Mesenchymal stem cell (in vitro differentiated cells and primary cell): ENCODE results near the gene WDR90.

ENCODE experiments used
- DNase-seq: peaks from one replicate; pipeline ENCODE4 v3.0.0-alpha.2; 2013
- H2AFZ ChIP-seq: one replicate; pipeline ENCODE4 v1.6.1; 2013; ENCODE audit warnings: low read depth, mild to moderate bottlenecking, control low read depth, inconsistent platforms, low read length, moderate library complexity
- H2AK5ac ChIP-seq: 2 replicates; pipeline ENCODE4 v1.6.1; 2013; ENCODE audit warnings: low read length, moderate library complexity, mild to moderate bottlenecking, inconsistent platforms; ENCODE audit not compliant: severe bottlenecking
- H2BK120ac ChIP-seq: one replicate; pipeline ENCODE4 v1.6.1; 2013; ENCODE audit warnings: low read depth, mild to moderate bottlenecking, inconsistent platforms, low read length, moderate library complexity
- H2BK12ac ChIP-seq, 2 experiments: one replicate each; pipeline ENCODE4 v1.6.1; 2013; ENCODE audit warnings: inconsistent platforms in 2 of 2, low read length in 2 of 2, mild to moderate bottlenecking in 2 of 2, moderate library complexity in 2 of 2, control low read depth in 1 of 2
- H2BK15ac ChIP-seq: one replicate; pipeline ENCODE4 v1.6.1; 2013; ENCODE audit warnings: mild to moderate bottlenecking, low read depth, inconsistent platforms; ENCODE audit not compliant: poor library complexity, severe bottlenecking
- H2BK5ac ChIP-seq: 2 replicates; pipeline ENCODE4 v1.6.1; 2013; ENCODE audit warnings: low read depth, mild to moderate bottlenecking, low read length, control low read depth, inconsistent platforms; ENCODE audit not compliant: poor library complexity, severe bottlenecking
- H3K14ac ChIP-seq, 2 experiments: one replicate each; pipeline ENCODE4 v1.6.1; 2013; ENCODE audit warnings: inconsistent platforms in 2 of 2, low read length in 2 of 2, control low read depth in 1 of 2, mild to moderate bottlenecking in 1 of 2, moderate library complexity in 1 of 2
- H3K18ac ChIP-seq, 2 experiments: one replicate each; pipeline ENCODE4 v1.6.1; 2013; ENCODE audit warnings: inconsistent platforms in 2 of 2, low read length in 2 of 2, control low read depth in 1 of 2, low read depth in 1 of 2, mild to moderate bottlenecking in 1 of 2
- H3K23ac ChIP-seq, 2 experiments: one replicate each; pipeline ENCODE4 v1.6.1; 2013; ENCODE audit warnings: inconsistent platforms in 2 of 2, low read length in 2 of 2, mild to moderate bottlenecking in 2 of 2, moderate library complexity in 2 of 2, control low read depth in 1 of 2
- H3K27ac ChIP-seq: 2 replicates; pipeline ENCODE4 v1.5.1; 2013; ENCODE audit warnings: mild to moderate bottlenecking, moderate library complexity, low read length, control low read depth, inconsistent platforms; ENCODE audit not compliant: poor library complexity, severe bottlenecking
- H3K27me3 ChIP-seq, 2 experiments: 2 replicates each; pipeline versions ENCODE4 v1.6.1 to v1.7.0; 2013; ENCODE audit warnings: low read length in 2 of 2, mild to moderate bottlenecking in 2 of 2, moderate library complexity in 2 of 2, control low read depth in 1 of 2, inconsistent platforms in 1 of 2; ENCODE audit not compliant: control insufficient read depth in 1 of 2, insufficient read depth in 1 of 2
- H3K36me3 ChIP-seq, 2 experiments: 2 replicates each; pipeline versions ENCODE4 v1.6.1 to v1.7.0; 2013; ENCODE audit warnings: low read length in 2 of 2, control low read depth in 1 of 2, inconsistent platforms in 1 of 2, low read depth in 1 of 2, mild to moderate bottlenecking in 1 of 2; ENCODE audit not compliant: insufficient read depth in 2 of 2, control insufficient read depth in 1 of 2
- H3K4ac ChIP-seq, 2 experiments: one replicate each; pipeline ENCODE4 v1.6.1; 2013; ENCODE audit warnings: inconsistent platforms in 2 of 2, low read length in 2 of 2, mild to moderate bottlenecking in 2 of 2, moderate library complexity in 2 of 2, control low read depth in 1 of 2, low read depth in 1 of 2
- H3K4me1 ChIP-seq: 2 replicates; pipeline ENCODE4 v1.6.1; 2013; ENCODE audit warnings: low read depth, low read length, control low read depth; ENCODE audit not compliant: control insufficient read depth, insufficient read depth
- H3K4me2 ChIP-seq: 2 replicates; pipeline ENCODE4 v1.6.1; 2013; ENCODE audit warnings: low read length, mild to moderate bottlenecking, inconsistent platforms; ENCODE audit not compliant: poor library complexity, severe bottlenecking
- H3K4me3 ChIP-seq, 2 experiments: 2 replicates each; pipeline versions ENCODE4 v1.5.1 to v1.7.0; 2013; ENCODE audit warnings: low read length in 2 of 2, mild to moderate bottlenecking in 2 of 2, control low read depth in 1 of 2, low read depth in 1 of 2; ENCODE audit not compliant: insufficient read depth in 1 of 2
- H3K79me1 ChIP-seq: replicated peaks from 2 replicates; pipeline ENCODE4 v1.6.1; 2013; ENCODE audit warnings: mild to moderate bottlenecking, control low read depth, low read length, inconsistent platforms; ENCODE audit not compliant: poor library complexity, severe bottlenecking
- H3K9ac ChIP-seq: 2 replicates; pipeline ENCODE4 v1.7.0; 2013; ENCODE audit warnings: mild to moderate bottlenecking, low read length, moderate library complexity
- H3K9me3 ChIP-seq: 2 replicates; pipeline ENCODE4 v1.7.0; 2013; ENCODE audit warnings: mild to moderate bottlenecking, low read length; ENCODE audit not compliant: control insufficient read depth
- H4K8ac ChIP-seq: one replicate; pipeline ENCODE4 v1.6.1; 2013; ENCODE audit warnings: inconsistent platforms, mild to moderate bottlenecking, low read length, moderate library complexity
- H4K91ac ChIP-seq: one replicate; pipeline ENCODE4 v1.6.1; 2013; ENCODE audit warnings: mild to moderate bottlenecking, low read length, inconsistent platforms
- WGBS: methylation state at CpG from one replicate; pipeline ENCODE4 v1.1.7; 2013; ENCODE audit warnings: mixed read lengths; 5-methylcytosine and 5-hydroxymethylcytosine counted together

The WDR90 gene

DNA sequence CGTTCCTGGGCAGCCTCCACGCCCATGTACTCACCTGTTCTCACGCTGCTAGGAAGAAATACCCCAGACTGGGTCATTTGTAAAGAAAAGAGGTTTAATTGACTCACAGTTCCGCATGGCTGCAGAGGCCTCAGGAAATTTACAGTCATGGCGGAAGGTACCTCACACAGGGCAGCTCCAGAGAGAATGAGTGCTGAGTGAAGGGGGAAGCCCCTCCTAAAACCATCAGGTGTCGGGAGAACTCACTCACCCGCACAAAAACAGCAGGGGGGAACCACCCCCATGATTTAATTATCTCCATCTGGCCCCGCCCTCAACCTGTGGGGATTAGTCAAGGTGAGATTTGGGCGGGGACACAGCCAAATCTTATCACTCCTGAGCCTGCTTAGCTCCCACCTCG lies 41.1 kb upstream of the WDR90 start:
- no peak overlapping the region for H3K4ac ChIP-seq
- no peak overlapping the region for H2BK120ac ChIP-seq
- no peak overlapping the region for H4K91ac ChIP-seq
- H3K14ac ChIP-seq = no peak overlapping the region
- no peak overlapping the region for H4K8ac ChIP-seq
- no peak overlapping the region for H3K9ac ChIP-seq
- no peak overlapping the region for H2AFZ ChIP-seq
- no peak overlapping the region for H2AK5ac ChIP-seq
- peak overlapping the region in 1 of 2 experiments; percentile 15 for H2BK12ac ChIP-seq
- no peak overlapping the region for H2BK5ac ChIP-seq
- peaks cover 4% of the 10 kb centered on the region for H3K9me3 ChIP-seq
- DNase-seq = no peak
- H3K23ac ChIP-seq = no peak overlapping the region
- 84% methylated on average over 8 of the region's 10 CpGs for WGBS
- H2BK15ac ChIP-seq = no peak overlapping the region
- H3K4me1 ChIP-seq = peaks cover 8% of the 10 kb centered on the region
- H3K4me2 ChIP-seq = no peak overlapping the region
- no peak overlapping the region for H3K27ac ChIP-seq
- peaks cover 43% of the 10 kb centered on the region for H3K79me1 ChIP-seq
- H3K27me3 ChIP-seq = no peaks in the 10 kb centered on the region
- peaks cover 0 to 15% of the 10 kb centered on the region in 2 experiments for H3K36me3 ChIP-seq
- no peak overlapping the region for H3K18ac ChIP-seq
- peak overlapping the region in 1 of 2 experiments; percentile 11 for H3K4me3 ChIP-seq

DNA sequence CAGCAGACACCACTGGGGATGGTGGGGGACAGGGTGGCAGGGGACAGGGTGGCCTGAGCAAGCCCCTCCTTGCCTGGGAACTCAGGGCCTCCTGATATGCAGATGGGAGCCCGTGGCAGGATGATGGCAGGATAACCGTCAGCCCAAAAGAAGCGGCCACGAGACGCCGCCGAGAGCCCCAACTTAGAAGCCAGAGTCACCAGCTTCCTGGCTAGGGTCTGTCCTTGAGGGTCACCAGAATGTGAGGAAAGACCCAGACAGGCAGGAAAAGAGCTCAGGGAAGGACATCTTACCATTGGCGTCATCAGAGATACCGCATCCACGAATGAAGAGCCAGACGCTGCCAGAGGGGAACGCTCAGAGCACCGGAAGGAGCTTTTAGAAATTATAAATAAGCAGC lies 39.8 kb upstream of the WDR90 start:
- no peak overlapping the region for H4K8ac ChIP-seq
- no peak overlapping the region for H3K4me3 ChIP-seq
- no peak overlapping the region for H2BK15ac ChIP-seq
- no peak overlapping the region for H3K27ac ChIP-seq
- no peaks in the 10 kb centered on the region for H3K27me3 ChIP-seq
- H3K9me3 ChIP-seq = peaks cover 4% of the 10 kb centered on the region
- H3K18ac ChIP-seq = no peak overlapping the region
- H3K23ac ChIP-seq = no peak overlapping the region
- H3K4me1 ChIP-seq = peaks cover 10% of the 10 kb centered on the region
- no peak overlapping the region for H3K4ac ChIP-seq
- H2BK5ac ChIP-seq = no peak overlapping the region
- H2AFZ ChIP-seq = no peak overlapping the region
- peaks cover 0 to 23% of the 10 kb centered on the region in 2 experiments for H3K36me3 ChIP-seq
- no peak overlapping the region for H2BK120ac ChIP-seq
- DNase-seq = no peak
- H3K14ac ChIP-seq = no peak overlapping the region
- no peak overlapping the region for H2AK5ac ChIP-seq
- 91% methylated on average over 12 of the region's 13 CpGs for WGBS
- no peak overlapping the region for H4K91ac ChIP-seq
- H3K79me1 ChIP-seq = peaks cover 40% of the 10 kb centered on the region
- no peak overlapping the region for H2BK12ac ChIP-seq
- no peak overlapping the region for H3K9ac ChIP-seq
- H3K4me2 ChIP-seq = no peak overlapping the region

- Histone ChIP-seq H2BK15ac (no peak overlapping the region), H3K18ac (no peak overlapping the region), H4K8ac (no peak overlapping the region), H2AFZ (no peak overlapping the region), H3K9me3 (peaks cover 3% of the 10 kb centered on the region), H4K91ac (no peak overlapping the region), H3K9ac (no peak overlapping the region), H3K79me1 (peaks cover 43% of the 10 kb centered on the region), H3K4ac (no peak overlapping the region), H3K14ac (no peak overlapping the region), H3K4me2 (no peak overlapping the region), H3K23ac (no peak overlapping the region), H2BK12ac (no peak overlapping the region), H3K36me3 (peaks cover 0 to 26% of the 10 kb centered on the region in 2 experiments), H3K4me3 (no peak overlapping the region), H3K27me3 (no peaks in the 10 kb centered on the region), H2AK5ac (no peak overlapping the region), H2BK120ac (no peak overlapping the region), H2BK5ac (no peak overlapping the region), H3K27ac (no peak overlapping the region), H3K4me1 (peaks cover 10% of the 10 kb centered on the region)
- no peak for DNase-seq
- 97% methylated on average over 14 of the region's 14 CpGs for WGBS
Measured at GRCh38 chr16:609984-610383, 39.2 kb upstream of the WDR90 start.

DNA sequence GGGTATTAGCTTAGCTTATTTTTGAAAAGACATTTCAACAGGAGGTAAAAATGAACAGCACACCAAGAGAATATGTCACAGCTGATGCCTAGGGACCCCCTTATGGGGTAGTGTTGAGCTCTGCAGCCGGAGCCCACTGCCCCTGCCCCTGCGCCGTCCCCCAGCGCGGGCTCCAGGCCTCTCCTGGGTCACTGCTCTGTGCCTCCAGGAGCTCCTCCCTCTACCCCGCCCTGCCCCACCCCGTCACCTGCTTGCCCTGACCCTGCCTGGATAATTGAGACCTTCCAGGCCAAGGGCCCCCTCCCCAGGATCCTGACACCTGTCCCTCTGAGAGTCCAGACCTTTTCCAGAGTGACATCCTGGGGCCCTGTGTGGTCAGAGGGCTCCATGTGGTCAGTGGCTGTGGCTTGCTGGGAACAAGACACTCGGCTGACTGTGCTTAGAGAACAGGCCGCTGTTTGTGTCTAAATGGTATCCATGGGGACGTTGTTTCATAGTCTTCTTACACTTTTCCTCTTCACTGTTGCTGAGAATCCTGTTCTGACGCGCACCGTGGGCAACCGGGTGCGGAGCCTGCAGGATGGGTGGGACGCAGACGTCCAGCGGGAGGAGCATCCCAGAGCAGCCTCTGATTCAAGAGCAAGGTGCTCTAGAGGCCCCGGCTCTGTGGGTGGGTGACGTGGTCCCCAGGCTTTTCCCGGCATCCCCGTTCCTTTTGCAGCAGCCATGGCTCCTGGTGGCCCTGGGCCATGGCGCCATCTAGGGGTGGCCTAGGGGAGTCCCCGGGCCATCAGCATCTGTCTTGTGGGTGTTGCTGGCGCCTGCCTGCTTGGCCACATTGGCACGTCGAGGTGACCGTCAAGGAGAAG lies 38.4 kb upstream of the WDR90 start:
- no peak overlapping the region for H2BK120ac ChIP-seq
- no peak overlapping the region for H3K4me2 ChIP-seq
- no peak overlapping the region for H2BK5ac ChIP-seq
- no peak overlapping the region for H2BK15ac ChIP-seq
- H3K27ac ChIP-seq = no peak overlapping the region
- H3K4me1 ChIP-seq = peaks cover 12% of the 10 kb centered on the region
- no peak overlapping the region for H2AK5ac ChIP-seq
- no peak overlapping the region for H3K23ac ChIP-seq
- no peak overlapping the region for H3K18ac ChIP-seq
- peaks cover 0 to 21% of the 10 kb centered on the region in 2 experiments for H3K36me3 ChIP-seq
- WGBS = 88% methylated on average over 27 of the region's 28 CpGs
- H2AFZ ChIP-seq = no peak overlapping the region
- no peak overlapping the region for H4K8ac ChIP-seq
- no peak overlapping the region for H3K4me3 ChIP-seq
- H3K27me3 ChIP-seq = no peaks in the 10 kb centered on the region
- peak overlapping the region; percentile 40 for H3K9ac ChIP-seq
- no peak overlapping the region for H3K14ac ChIP-seq
- no peak overlapping the region for H4K91ac ChIP-seq
- peaks cover 40% of the 10 kb centered on the region for H3K79me1 ChIP-seq
- no peak for DNase-seq
- no peak overlapping the region for H3K4ac ChIP-seq
- no peak overlapping the region for H2BK12ac ChIP-seq
- H3K9me3 ChIP-seq = no peaks in the 10 kb centered on the region
